Neutrophil (primary cell): Measurements from ENCODE around the gene EVC.

ENCODE experiments used
- H3K27ac ChIP-seq: fragments of 200-600 bp; sonication (generic); 2 replicates; pipeline ENCODE4 v1.5.1; 2016; ENCODE audit warnings: mild to moderate bottlenecking, moderate library complexity
- H3K27me3 ChIP-seq: fragments of 200-600 bp; sonication (generic); 2 replicates; pipeline ENCODE4 v1.6.0; 2016; ENCODE audit warnings: mild to moderate bottlenecking
- H3K36me3 ChIP-seq: fragments of 200-600 bp; sonication (generic); 2 replicates; pipeline ENCODE4 v1.5.1; 2017
- H3K4me1 ChIP-seq, 2 experiments: fragments of 200-600 bp in 1 of 2; sonication (generic) in 1 of 2; 1 replicate in 1 of 2; 2 replicates in 1 of 2; pipeline versions ENCODE4 v1.5.1 to v1.6.1; 2013 to 2016; ENCODE audit warnings: low read depth in 1 of 2, low read length in 1 of 2, mild to moderate bottlenecking in 1 of 2, moderate library complexity in 1 of 2; ENCODE audit not compliant: control insufficient read depth in 1 of 2, insufficient read depth in 1 of 2
- H3K4me3 ChIP-seq, 2 experiments: fragments of 200-600 bp in 1 of 2; sonication (generic) in 1 of 2; 1 replicate in 1 of 2; 2 replicates in 1 of 2; pipeline ENCODE4 v1.5.1; 2013 to 2016; ENCODE audit warnings: low read depth in 1 of 2, low read length in 1 of 2, mild to moderate bottlenecking in 1 of 2, moderate library complexity in 1 of 2
- H3K9me3 ChIP-seq: fragments of 200-600 bp; sonication (generic); 2 replicates; pipeline ENCODE4 v1.5.1; 2016
- CTCF ChIP-seq: fragments of 200-600 bp; sonication (generic); IDR thresholded peaks from 2 replicates; pipeline ENCODE4 v1.5.1; 2016; ENCODE audit warnings: antibody characterized with exemption

EVC gene

GRCh38 chr4:5709207-5709575 lies 1.8 kb upstream of the EVC start:
- H3K4me1 ChIP-seq: no peaks in the 10 kb centered on the region
- no peak overlapping the region for H3K4me3 ChIP-seq
- no peak for TF ChIP-seq CTCF
- peaks cover 71% of the 10 kb centered on the region for H3K27me3 ChIP-seq
- no peaks in the 10 kb centered on the region for H3K36me3 ChIP-seq
- no peaks in the 10 kb centered on the region for H3K9me3 ChIP-seq
- H3K27ac ChIP-seq: no peak overlapping the region

GRCh38 chr4:5710065-5710960 lies 688 bp upstream of the EVC start:
- H3K36me3 ChIP-seq: no peaks in the 10 kb centered on the region
- peaks cover 71% of the 10 kb centered on the region for H3K27me3 ChIP-seq
- no peak overlapping the region for H3K27ac ChIP-seq
- H3K9me3 ChIP-seq: no peaks in the 10 kb centered on the region
- no peak overlapping the region for H3K4me3 ChIP-seq
- no peak for TF ChIP-seq CTCF
- H3K4me1 ChIP-seq: no peaks in the 10 kb centered on the region

- Histone ChIP-seq H3K36me3 (no peaks in the 10 kb centered on the region), H3K4me3 (no peak overlapping the region), H3K4me1 (no peaks in the 10 kb centered on the region), H3K9me3 (no peaks in the 10 kb centered on the region), H3K27ac (no peak overlapping the region), H3K27me3 (peaks cover 67% of the 10 kb centered on the region)
- no peak for TF ChIP-seq CTCF
Measured at GRCh38 chr4:5711479-5712184, 631 bp downstream of the EVC start.

GRCh38 chr4:5712517-5712916 lies 1.5 kb downstream of the EVC start:
- H3K27me3 ChIP-seq: peaks cover 58% of the 10 kb centered on the region
- H3K9me3 ChIP-seq: no peaks in the 10 kb centered on the region
- no peak for TF ChIP-seq CTCF
- no peak overlapping the region for H3K27ac ChIP-seq
- no peaks in the 10 kb centered on the region for H3K4me1 ChIP-seq
- H3K36me3 ChIP-seq: no peaks in the 10 kb centered on the region
- H3K4me3 ChIP-seq: no peak overlapping the region

- Histone ChIP-seq H3K27ac (no peak overlapping the region), H3K4me3 (no peak overlapping the region)
Measured at GRCh38 chr4:5712931-5713330, 1.9 kb downstream of the EVC start.

More at GRCh38 chr4:5712931-5713330, 1.9 kb downstream of the EVC start:
- Histone ChIP-seq H3K4me1 (no peaks in the 10 kb centered on the region), H3K9me3 (no peaks in the 10 kb centered on the region), H3K27me3 (peaks cover 54% of the 10 kb centered on the region), H3K36me3 (no peaks in the 10 kb centered on the region)
- no peak for TF ChIP-seq CTCF
